Progenitor cell of endocrine pancreas (in vitro differentiated cells): ENCODE data around the gene PP2D1. TPM values are rescaled to one million over a fixed set of nuclear protein-coding genes. Genes with fewer than 3 reads are reported as not detected.
A peak's percentile ranks its signal among the peaks of the same experiment; 100 is the strongest.

Experiments
- DNase-seq: peaks from one replicate; pipeline ENCODE4 v3.0.0; 2021; ENCODE audit warnings: low spot score; ENCODE audit not compliant: unreplicated experiment
- H3K27ac Mint-ChIP-seq: 2 replicates; pipeline ENCODE4 v1.8.0; 2021; ENCODE audit warnings: mild to moderate bottlenecking, moderate library complexity, mixed read lengths
- H3K27me3 Mint-ChIP-seq: 2 replicates; pipeline ENCODE4 v1.8.0; 2021; ENCODE audit warnings: mixed read lengths
- H3K36me3 Mint-ChIP-seq: 2 replicates; pipeline ENCODE4 v1.8.0; 2022; ENCODE audit warnings: mixed read lengths; ENCODE audit not compliant: insufficient read depth
- H3K4me1 Mint-ChIP-seq: 2 replicates; pipeline ENCODE4 v1.8.0; 2021; ENCODE audit warnings: low read depth, mixed read lengths
- H3K4me3 Mint-ChIP-seq: 2 replicates; pipeline ENCODE4 v1.8.0; 2021; ENCODE audit warnings: low read depth, mild to moderate bottlenecking, moderate library complexity, mixed read lengths
- H3K9me3 Mint-ChIP-seq: 2 replicates; pipeline ENCODE4 v1.8.0; 2021; ENCODE audit warnings: low read depth, mixed read lengths
- total RNA-seq: library from RNA; stranded (reverse); gene quantifications from 2 replicates; pipeline ENCODE4 v1.2.1, GENCODE V29; 2021
- TF ChIP-seq, protein P1 (sequence below): fragments of 200-600 bp; sonication (generic); IDR thresholded peaks from one replicate; pipeline ENCODE4 v1.5.0; 2021; ENCODE audit warnings: antibody characterized with exemption, mild to moderate bottlenecking; ENCODE audit not compliant: unreplicated experiment

The PP2D1 gene
- total RNA-seq, 1 donor from 2014 or later = not detected

DNA sequence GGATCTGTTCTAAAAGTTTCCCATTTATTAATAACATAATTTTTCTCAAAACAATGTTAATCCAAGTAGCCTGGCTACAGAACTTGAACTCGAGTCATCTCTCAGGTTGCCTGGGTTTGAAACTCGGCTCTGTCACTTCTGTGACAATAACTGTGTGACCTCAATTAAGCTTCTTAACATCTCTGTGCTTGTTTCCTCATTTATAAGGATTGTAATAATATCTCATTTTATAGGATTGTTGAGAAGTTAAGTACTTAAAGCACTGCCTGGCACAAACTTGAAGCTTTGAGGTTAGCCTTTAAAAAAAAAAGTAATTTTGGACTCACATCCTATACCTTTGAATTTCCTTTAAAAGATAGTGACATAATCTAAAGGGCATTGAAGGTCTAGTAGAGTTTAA, 61.7 kb downstream of the PP2D1 start:
- Mint-ChIP-seq H3K4me3 (no peak overlapping the region), H3K27ac (no peak overlapping the region), H3K4me1 (peaks cover 21% of the 10 kb centered on the region), H3K27me3 (no peaks in the 10 kb centered on the region), H3K9me3 (no peaks in the 10 kb centered on the region), H3K36me3 (peaks cover 13% of the 10 kb centered on the region)
- TF ChIP-seq, protein P1, sequence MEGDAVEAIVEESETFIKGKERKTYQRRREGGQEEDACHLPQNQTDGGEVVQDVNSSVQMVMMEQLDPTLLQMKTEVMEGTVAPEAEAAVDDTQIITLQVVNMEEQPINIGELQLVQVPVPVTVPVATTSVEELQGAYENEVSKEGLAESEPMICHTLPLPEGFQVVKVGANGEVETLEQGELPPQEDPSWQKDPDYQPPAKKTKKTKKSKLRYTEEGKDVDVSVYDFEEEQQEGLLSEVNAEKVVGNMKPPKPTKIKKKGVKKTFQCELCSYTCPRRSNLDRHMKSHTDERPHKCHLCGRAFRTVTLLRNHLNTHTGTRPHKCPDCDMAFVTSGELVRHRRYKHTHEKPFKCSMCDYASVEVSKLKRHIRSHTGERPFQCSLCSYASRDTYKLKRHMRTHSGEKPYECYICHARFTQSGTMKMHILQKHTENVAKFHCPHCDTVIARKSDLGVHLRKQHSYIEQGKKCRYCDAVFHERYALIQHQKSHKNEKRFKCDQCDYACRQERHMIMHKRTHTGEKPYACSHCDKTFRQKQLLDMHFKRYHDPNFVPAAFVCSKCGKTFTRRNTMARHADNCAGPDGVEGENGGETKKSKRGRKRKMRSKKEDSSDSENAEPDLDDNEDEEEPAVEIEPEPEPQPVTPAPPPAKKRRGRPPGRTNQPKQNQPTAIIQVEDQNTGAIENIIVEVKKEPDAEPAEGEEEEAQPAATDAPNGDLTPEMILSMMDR = no peak
- DNase-seq = no peak

DNA sequence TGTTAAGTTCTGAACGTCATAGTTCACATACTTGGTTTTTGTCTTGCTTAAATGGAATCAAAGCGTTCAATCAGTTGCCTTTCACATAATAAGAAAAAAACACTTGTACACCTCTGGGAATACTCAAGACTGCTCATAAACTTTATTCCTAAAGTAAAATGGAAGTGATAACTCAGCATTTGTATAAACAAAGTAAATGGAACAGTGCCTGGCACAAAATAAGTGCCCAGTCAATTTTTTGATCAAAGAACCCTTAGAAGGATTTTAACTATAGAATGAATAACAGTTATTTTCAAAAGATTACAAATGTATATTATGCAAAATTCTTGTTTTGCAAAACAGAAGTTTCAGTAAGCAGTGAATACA, 63.9 kb downstream of the PP2D1 start:
- DNase-seq = no peak
- Mint-ChIP-seq H3K27ac (peak overlapping the region; percentile 99), H3K4me1 (peaks cover 21% of the 10 kb centered on the region), H3K27me3 (no peaks in the 10 kb centered on the region), H3K4me3 (peak overlapping the region; percentile 99), H3K9me3 (no peaks in the 10 kb centered on the region), H3K36me3 (peaks cover 11% of the 10 kb centered on the region)
- TF ChIP-seq, protein P1 = no peak

DNA sequence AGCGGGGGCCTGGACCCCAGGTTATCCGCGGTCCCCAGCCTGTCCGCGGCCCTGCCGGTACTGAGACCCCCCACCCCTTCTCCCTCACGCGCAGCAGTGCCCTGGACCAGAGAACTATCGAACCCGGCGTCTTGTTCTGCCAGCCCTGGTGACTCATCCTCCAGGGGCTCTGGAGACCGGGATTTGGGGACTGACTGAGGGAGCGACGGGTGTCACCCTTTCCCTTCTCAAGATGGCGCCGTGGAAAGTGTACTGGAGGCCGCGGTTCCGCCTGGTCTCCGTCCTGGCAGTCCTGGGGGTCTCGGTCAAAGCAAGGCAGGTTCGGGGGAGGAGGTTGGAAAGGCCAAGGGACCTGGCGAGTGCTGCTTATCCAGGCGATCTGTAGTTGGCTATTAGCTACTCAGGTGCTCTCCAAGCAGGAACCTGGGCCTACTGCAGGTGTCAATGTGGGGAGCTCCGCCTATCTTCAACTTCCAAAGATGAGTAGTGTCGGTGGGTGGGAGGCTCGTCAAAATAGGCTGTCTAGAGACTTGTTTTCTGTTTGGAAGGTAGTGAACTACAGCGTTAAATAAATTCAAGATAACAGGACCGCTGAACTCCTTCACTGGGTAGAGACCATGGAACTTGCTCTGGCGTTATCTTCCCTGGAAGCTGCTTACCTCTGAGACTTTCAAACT, 64.4 kb downstream of the PP2D1 start:
- Mint-ChIP-seq H3K36me3 (peaks cover 13% of the 10 kb centered on the region), H3K27me3 (no peaks in the 10 kb centered on the region), H3K4me3 (peak overlapping the region; percentile 99), H3K27ac (peak overlapping the region; percentile 99), H3K9me3 (peaks cover 3% of the 10 kb centered on the region), H3K4me1 (peaks cover 21% of the 10 kb centered on the region)
- peak; percentile 29 for DNase-seq
- TF ChIP-seq, protein P1 = no peak

DNA sequence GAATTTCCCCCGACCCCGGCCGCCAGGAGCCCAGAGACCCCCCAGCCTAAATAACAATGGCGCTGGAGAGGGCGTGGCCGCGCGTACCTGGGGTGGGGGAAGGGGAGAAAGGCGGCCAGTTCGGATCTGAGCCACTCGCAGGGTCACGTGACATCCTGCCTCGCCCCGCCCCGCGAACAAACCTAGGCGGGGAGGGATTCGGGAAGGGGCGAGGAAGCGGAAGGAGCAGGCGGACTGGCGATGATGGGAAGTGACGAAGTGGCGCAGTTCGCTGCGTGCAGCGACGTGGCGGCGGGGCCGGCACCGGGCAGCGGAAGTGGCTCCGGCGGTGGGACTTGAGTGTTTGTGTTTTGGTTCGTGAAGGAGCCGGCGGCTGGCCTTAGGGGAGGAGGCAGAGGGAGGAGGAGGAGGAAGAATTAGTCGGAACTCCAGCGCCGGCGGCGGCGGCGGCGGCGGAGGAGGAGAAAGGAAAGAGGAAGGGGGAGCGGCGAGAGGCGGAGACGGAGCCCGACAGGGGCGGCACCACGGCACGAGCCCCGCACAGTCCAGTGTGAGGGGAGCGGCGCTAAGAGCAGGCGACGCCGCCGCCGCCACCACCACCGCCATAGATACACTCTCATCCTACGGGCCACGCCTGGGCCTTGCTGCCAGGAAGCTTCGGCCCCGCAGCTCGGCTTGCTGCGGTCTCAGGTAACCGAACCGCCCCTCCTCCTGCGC, 65.1 kb downstream of the PP2D1 start, which contains the start of gene RAB5A:
Gene RAB5A (plus strand): TSS at position 266 of the 717 bp plus-strand sequence. CDS start 3,802 bp downstream, outside the sequence.
- peak within 1 kb of the TSS; percentile 99 for H3K4me3 Mint-ChIP-seq
- H3K36me3 Mint-ChIP-seq = peaks cover 13% of the 10 kb centered on the region
- no peaks in the 10 kb centered on the region for H3K27me3 Mint-ChIP-seq
- TF ChIP-seq, protein P1 = no peak
- H3K9me3 Mint-ChIP-seq = peaks cover 4% of the 10 kb centered on the region
- peaks cover 21% of the 10 kb centered on the region for H3K4me1 Mint-ChIP-seq
- DNase-seq = peak; percentile 94
- H3K27ac Mint-ChIP-seq = peak within 1 kb of the TSS; percentile 99

DNA sequence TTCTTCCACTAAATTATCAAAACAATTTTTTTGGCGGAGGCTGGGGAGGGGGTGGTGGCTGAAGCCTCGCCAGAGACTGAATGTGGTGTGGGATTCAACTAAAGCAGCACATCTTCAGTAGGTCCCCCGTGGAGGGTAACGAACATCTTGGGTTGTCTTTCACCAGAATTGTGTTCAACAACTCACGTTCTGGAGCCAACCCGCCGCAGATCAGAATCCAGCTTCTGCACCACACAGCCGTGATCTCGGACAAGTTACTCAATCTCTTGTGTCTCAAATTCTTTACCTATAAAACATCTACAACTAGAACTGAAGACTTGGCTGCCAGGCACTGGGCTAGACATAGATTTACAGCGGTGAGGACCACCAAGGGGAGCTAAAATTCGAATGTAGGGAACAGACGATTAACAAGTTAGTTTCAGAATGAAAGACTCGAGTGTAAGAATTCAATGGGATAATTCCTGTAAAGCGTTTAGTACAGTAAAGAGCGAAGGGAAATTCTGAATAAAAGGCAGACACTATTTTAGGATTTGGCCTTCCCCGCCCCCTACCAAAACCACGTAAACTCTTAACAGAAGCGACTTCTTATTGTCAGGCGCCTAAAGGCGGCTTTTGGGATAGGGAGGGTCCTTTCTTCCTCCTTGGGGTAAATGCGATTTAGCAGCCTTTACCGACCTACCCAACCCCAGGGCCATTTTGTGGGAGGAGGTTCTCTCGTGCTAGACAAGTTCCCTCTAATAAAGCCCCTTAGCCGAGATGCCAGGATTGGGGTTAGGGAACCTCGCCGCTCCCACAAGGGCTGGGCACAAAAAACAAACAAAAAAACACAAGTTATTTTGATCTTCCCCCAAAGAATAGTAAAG, 65.9 kb downstream of the PP2D1 start:
- no peak for DNase-seq
- TF ChIP-seq, protein P1 = no peak
- Mint-ChIP-seq H3K27me3 (no peaks in the 10 kb centered on the region), H3K27ac (peak overlapping the region; percentile 99), H3K36me3 (peaks cover 9% of the 10 kb centered on the region), H3K4me3 (peak overlapping the region; percentile 99), H3K9me3 (peaks cover 4% of the 10 kb centered on the region), H3K4me1 (peaks cover 21% of the 10 kb centered on the region)
